Left colon (tissue), 2 donors: ENCODE measurements around the gene ACTBL2. TPM values are rescaled to one million over a fixed set of nuclear protein-coding genes. Genes with fewer than 3 reads are reported as not detected.
"Not testable (repeated sequence)": the region's sequence is repeated elsewhere in the genome, so short reads cannot be mapped to it uniquely, and the experiment has no call there.

ENCODE experiments used
- ATAC-seq: fragments of 200-7000 bp; cut with Tn5 transposase; one replicate; pipeline ENCODE4 v1.9.1; 2020; ENCODE audit warnings: mild to moderate bottlenecking, moderate library complexity
- DNase-seq, 2 donors: peaks; one replicate each; pipeline ENCODE4 v3.0.0-alpha.2; 2020
- intact Hi-C, 2 donors: fragments of 100-400 bp; cut with DNase I in 1 of 2; cut with micrococcal nuclease in 1 of 2; formaldehyde crosslinking; loops; one replicate each; pipeline versions ENCODE4 v1.11.2 to v1.14.0; 2022; cut with DNase I, micrococcal nuclease
- long read RNA-seq: library from polyadenylated mRNA; unstranded; transcript quantifications from one replicate; pipeline ENCODE4 v2.0.0, GENCODE V29; 2021
- total RNA-seq, 2 donors: library from RNA; stranded (reverse); fragmentation: NEBNext Ultra II Directional; extraction: Animal tissue kit (Norgen Biotek cat#: 25700); gene quantifications; one replicate each; pipeline ENCODE4 v1.2.1, GENCODE V29; 2021
- donor health status: DM: no; HTN: no; CAD: no.
- donor health status: DM: yes; HTN: yes; CAD: no.

The ACTBL2 gene
- not detected for total RNA-seq
- long read RNA-seq, result 0 reads

DNA sequence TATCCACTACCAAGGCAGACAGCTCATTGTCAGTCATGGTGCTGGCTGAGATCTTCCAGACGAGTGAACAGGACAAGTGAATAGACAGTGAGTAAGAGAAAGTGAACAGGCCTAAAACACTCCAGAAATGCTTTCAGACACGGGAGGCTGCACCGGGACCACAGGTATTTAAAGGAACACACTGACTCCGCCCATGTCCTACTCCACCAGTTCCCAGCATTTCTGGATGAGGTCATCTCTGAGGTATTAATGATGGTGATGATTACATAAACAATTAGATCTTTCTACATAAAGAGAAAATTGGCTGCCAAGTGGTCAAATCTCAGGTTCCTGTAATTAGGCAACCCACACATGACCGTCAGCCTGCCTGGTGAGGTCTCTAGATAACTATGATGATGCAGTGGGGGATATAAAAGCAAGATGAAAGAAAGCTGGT, at the start of gene ACTBL2:
Gene ACTBL2 (minus strand): TSS at position 141 of the 436 bp plus-strand sequence. CDS start 104 bp downstream, at position 37.
- no peak for ATAC-seq
- DNase-seq, result no peak
- intact Hi-C loops, result no loop called here

GRCh38 chr5:57531333-57531732, 48.7 kb upstream of the ACTBL2 start:
- no peak for DNase-seq
- intact Hi-C loops, result no loop called here
- ATAC-seq, result no peak

- no peak for ATAC-seq
- no peak for DNase-seq
- intact Hi-C loops, result no loop called here
These were observed 47.3 kb upstream of the ACTBL2 start for GRCh38 chr5:57529864-57530263.

DNA sequence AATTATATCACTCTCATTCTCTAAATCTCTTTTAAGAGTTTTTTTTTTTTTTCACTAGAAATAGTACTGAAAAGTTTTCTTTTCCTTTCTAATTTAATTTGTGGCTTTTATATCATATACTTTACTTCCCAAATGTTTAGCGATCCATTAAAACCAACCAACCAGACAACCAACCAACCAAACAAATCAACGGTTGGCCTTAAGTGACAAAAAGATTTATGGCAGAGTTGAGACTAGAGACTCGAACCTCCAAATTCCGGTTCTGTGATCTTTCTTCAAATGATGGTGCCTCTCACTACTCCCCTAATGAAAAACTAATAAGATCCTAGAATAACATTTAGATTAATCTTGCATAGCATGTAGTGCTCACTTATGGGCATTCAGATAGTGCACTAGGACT, 45.3 kb upstream of the ACTBL2 start:
- no peak for ATAC-seq
- intact Hi-C loops, result no loop called here
- no peak for DNase-seq

DNA sequence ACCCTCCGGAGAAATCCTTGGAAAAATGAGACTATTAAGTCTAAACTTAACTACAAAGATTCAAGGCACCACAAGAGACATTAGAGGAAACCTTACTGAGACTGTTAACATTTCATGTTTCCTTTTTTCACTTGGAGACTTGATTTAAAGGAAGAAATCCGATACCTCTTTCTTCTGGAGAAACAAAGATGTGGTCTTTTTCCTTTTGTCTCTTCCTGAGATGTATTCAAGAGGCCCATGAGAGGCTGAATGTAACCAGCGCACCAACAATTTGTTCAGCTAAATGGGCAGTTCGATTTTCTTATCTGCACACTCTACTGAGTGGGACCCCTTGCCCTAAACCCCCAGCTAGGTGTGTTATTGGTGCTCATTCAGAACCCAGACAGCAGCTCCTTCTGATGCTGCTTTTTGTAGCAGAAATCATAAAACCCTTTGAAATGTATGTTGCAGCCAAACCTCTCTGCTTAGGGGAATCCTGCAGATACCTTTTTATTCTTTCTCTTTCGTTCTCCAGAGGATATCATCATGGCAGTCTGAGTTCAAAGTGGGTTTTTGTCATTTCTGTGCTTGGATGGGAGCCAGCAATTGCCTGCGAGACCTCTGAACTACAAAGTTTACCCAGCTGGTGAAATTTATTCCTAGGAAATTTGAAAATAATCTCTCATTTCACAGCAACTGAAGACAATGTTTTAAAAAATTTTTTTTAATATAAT, 41.9 kb upstream of the ACTBL2 start:
- no peak for ATAC-seq
- no peak for DNase-seq
- intact Hi-C loops, result no loop called here

DNA sequence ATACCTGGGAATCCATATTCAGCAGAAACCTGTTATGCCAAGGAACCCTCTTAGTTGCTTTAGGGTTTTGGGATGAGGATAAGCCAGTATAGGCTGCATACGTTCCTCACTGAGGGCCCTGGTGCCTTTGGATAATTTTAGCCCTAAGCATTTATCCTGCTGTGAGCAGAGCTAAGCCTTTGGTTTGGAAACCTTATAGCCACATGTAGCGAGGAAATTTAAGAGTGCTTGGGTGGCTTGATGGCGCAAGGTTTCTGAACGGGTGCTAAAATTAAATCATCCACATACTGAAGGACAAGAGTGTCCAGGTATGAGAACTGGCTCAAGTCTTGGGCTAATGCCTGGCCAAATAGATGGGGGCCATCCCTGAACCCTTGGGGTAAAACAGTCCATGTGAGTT, 39.9 kb upstream of the ACTBL2 start:
- DNase-seq, ATAC-seq, intact Hi-C loops: not testable (repeated sequence)

GRCh38 chr5:57518415-57518814, 35.8 kb upstream of the ACTBL2 start:
- ATAC-seq, intact Hi-C loops: not testable (repeated sequence)

GRCh38 chr5:57517250-57517649, 34.6 kb upstream of the ACTBL2 start:
- intact Hi-C loops, result no loop called here
- no peak for ATAC-seq

More at GRCh38 chr5:57518415-57518814, 35.8 kb upstream of the ACTBL2 start:
- not testable (repeated sequence) for DNase-seq

DNA sequence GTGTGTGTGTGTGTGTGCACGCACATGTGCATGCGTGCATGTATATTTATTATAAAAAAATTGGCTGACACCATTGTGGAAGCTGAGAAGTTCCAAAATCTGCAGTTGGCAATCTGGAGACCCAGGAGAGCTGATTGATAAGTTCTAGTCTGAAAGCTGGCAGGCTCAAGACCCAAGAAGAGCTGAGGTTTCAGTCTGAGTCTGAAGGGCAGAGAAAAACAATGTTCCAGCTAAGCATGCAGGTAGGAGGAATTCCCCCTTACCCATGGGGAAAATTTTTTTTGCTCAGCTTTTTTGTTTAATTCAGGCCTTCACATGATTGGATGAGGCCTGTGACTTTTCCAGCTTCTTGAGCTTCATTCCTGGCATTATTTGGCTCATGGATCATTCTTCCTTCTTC, 31.2 kb upstream of the ACTBL2 start:
- DNase-seq (no peak), ATAC-seq (no peak)
- intact Hi-C loops, result no loop called here

More at GRCh38 chr5:57517250-57517649, 34.6 kb upstream of the ACTBL2 start:
- DNase-seq, result no peak

DNA sequence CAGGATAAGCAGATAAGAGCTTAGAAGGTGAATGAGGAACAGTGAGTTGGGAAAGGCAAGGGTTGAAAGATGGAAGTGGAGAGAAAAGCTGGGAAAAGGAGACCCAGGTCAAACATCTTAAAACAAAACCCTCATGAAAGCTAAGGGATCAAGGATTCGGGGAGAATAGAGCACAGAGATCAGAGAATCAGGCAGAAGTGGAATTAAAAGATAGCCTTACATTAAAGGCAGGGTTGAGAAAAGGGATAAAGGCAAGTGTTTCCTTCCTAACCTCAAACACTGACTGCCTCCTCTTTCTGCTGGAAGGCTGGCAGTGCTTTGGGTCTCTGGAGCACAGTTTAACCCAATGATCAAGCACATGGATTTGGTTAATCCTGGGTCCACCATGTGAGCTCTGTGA, 28.7 kb upstream of the ACTBL2 start:
- no peak for ATAC-seq
- intact Hi-C loops, result no loop called here
- no peak for DNase-seq

GRCh38 chr5:57509501-57510260, 27.1 kb upstream of the ACTBL2 start:
- no peak for ATAC-seq
- no peak for DNase-seq
- intact Hi-C loops, result no loop called here

GRCh38 chr5:57508211-57508610, 25.6 kb upstream of the ACTBL2 start:
- DNase-seq, result no peak
- intact Hi-C loops, result no loop called here
- ATAC-seq, result no peak

DNA sequence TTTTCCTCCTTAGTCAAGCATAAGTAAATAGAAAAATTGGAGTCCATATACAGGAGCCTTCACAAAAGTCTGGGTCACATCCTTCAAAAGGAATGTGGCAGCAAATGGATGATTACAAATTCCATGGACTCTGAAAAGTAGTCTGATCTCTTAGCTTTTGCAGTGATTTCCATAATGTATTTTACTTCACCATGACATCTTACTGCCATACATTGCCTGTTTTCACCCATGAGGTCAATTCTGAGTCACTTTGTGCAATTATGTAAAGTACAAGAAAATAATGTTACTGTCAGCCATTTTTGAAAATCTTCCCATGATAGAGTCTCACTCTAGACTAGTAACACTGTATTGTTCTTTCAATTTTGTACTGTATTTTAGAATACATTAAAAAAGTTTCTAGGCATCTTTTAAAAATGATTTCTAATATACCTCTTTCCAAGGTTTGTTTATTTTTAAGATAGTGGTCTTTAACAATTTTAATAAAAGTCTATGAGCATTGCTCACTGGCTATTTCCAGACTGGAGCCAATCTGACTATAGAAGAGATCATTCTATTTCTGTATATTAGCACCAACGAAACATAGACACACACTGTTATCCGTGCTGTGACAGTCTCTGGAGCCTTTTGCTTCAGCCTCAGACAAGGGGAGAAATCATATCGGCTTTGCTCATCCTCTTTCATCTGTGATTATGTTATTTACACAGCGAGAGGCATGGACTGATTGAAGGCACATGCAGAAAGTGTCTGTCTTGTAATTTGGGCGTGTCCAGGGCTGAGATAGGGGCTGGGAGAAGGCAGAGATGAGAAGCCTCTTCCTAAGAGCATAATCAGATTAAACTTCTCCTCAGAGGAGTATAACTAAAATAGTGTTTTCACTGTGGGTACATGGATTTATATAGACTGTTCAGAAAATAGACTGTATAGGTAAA, 22.9 kb upstream of the ACTBL2 start:
- no peak for DNase-seq
- intact Hi-C loops, result no loop called here
- ATAC-seq, result no peak

DNA sequence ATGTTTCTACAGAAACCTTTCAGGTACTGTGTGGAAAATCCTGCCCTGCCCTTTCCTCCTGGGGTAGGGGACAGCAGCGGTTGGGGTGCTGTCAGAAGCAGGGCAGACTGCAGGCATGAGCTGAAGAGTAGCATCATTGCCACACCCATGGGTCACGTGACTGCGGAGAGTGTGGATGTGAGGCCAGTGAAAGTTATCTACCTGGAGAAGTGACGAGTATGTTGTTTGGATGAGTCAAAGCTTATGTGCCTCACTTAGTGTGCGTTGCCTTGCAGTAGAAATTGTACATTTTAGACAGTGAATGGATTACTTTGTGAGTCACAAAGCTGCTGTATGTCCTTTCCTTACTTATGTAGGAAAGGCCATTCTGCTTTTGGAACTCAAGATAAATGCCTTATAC, 21.7 kb upstream of the ACTBL2 start:
- DNase-seq, result no peak
- intact Hi-C loops, result no loop called here
- no peak for ATAC-seq

DNA sequence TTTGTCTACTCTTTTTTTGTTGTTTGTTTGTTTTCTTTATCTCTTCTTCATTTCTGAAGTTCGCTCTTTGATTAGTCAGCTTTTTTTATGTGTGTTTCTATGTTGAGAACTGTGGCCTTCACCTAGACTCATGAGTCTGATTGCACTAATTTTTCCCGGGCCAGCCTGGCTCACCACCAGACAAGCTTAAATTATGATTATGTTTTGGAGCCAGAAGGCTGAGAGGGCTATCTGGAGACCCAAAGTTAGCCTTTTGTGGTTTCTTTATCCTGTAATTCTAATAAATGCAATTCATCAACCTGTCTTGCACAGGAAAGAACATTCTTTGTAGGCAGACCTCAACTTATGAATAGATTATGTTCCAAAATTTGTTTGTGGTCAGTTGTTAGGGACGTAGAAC, 20.8 kb upstream of the ACTBL2 start:
- no peak for DNase-seq
- intact Hi-C loops, result no loop called here
- ATAC-seq, result no peak

- DNase-seq (no peak), ATAC-seq (no peak)
- intact Hi-C loops, result no loop called here
These were observed 19.0 kb upstream of the ACTBL2 start for GRCh38 chr5:57501414-57502201.

DNA sequence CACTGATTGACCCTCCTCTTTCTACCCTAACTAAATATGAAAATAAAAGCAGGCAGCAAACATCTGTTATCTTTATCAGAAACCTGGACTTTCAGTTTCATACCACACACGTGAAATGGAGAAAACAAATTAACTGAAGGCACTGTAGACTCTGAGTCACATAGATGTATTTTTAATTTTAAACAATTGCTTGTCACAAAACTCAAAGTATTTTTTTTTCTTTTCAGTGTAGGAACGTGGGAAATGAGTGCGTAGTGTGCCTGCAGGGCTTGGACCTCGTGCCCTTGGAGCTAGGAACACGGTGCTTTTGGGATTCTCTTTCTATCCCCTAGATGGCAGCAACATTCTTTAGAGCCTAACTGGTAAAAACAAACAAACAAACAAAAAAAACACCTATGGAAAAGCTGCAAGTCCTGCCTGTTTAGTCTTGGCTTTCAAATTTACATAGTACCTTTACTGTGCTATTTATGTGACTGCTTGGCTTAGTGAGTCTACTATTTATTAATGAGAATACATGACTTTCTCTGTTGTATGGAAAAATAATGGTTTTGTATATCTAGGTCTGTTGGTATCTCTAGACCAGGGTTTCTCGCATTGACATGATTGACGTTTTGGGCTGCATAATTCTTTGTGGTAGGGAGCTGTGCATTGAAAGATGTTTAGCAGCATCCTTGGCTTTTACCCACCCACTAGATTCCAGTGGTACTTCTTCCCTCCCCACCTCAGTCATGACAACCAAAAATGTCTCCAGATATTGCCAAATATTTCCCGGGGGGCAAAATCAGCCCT, 16.8 kb upstream of the ACTBL2 start:
- intact Hi-C loops, result loop anchor here in 1 of 2 donors (5.0 kb wide), 1 partner anchor 968 kb away; no protein-coding TSS in a partner anchor

DNA sequence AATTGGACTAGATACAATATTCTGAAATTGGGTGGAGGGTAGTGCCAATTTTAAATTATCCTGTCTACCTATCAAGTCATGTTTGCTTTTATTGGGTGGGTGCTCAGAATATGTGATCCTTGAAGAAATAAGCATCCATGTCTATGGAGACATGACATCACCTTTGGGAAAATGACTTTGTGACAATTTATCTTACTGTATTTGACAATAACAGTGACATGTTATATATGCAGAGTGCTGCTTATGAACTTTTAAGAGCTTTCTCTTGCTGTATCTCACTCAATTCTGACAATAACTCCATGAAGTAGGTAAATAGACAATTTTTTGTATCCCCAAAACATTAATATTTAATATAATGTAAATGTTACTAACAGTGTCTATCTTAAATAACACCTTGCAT, 15.1 kb upstream of the ACTBL2 start:
- intact Hi-C loops, result loop anchor here in 1 of 2 donors (5.0 kb wide), 1 partner anchor 970 kb away; no protein-coding TSS in a partner anchor
- ATAC-seq, result no peak

More for the DNA sequence above, 16.8 kb upstream of the ACTBL2 start:
- peak in 1 of 2 donors; percentile 7 for DNase-seq
- peak; percentile 50 for ATAC-seq

More for the DNA sequence above, 15.1 kb upstream of the ACTBL2 start:
- DNase-seq, result no peak
